Trophoblast cell (in vitro differentiated cells and primary cell): ENCODE data around the gene LMTK2.

ENCODE experiments used
- DNase-seq, 2 donors: peaks; one replicate each; pipeline ENCODE4 v3.0.0-alpha.2; 2016
- H2AFZ ChIP-seq: 2 replicates; pipeline ENCODE4 v1.6.1; 2013; ENCODE audit warnings: low read length, moderate library complexity, mild to moderate bottlenecking; ENCODE audit not compliant: insufficient read depth, poor library complexity
- H2AK5ac ChIP-seq: 2 replicates; pipeline ENCODE4 v1.6.1; 2013; ENCODE audit warnings: mild to moderate bottlenecking, low read length
- H2BK120ac ChIP-seq: 2 replicates; pipeline ENCODE4 v1.6.1; 2013; ENCODE audit warnings: low read length, mild to moderate bottlenecking, moderate library complexity; ENCODE audit not compliant: insufficient read depth, poor library complexity
- H2BK12ac ChIP-seq: 2 replicates; pipeline ENCODE4 v1.6.1; 2013; ENCODE audit warnings: mild to moderate bottlenecking, low read length, moderate library complexity
- H2BK5ac ChIP-seq: 2 replicates; pipeline ENCODE4 v1.6.1; 2013; ENCODE audit warnings: low read length, low read depth, moderate library complexity, mild to moderate bottlenecking; ENCODE audit not compliant: poor library complexity
- H3K14ac ChIP-seq: 2 replicates; pipeline ENCODE4 v1.6.1; 2013; ENCODE audit warnings: mild to moderate bottlenecking, low read length
- H3K18ac ChIP-seq: 2 replicates; pipeline ENCODE4 v1.6.1; 2013; ENCODE audit warnings: mild to moderate bottlenecking, low read length
- H3K23ac ChIP-seq: 2 replicates; pipeline ENCODE4 v1.6.1; 2013; ENCODE audit warnings: low read length
- H3K27ac ChIP-seq: 2 replicates; pipeline ENCODE4 v1.5.1; 2013; ENCODE audit warnings: low read depth, mild to moderate bottlenecking, inconsistent platforms, low read length, moderate library complexity
- H3K27me3 ChIP-seq: 2 replicates; pipeline ENCODE4 v1.6.1; 2013; ENCODE audit warnings: inconsistent platforms, mild to moderate bottlenecking, low read length, moderate library complexity; ENCODE audit not compliant: insufficient read depth
- H3K36me3 ChIP-seq, 2 experiments: 1 replicate in 1 of 2; 2 replicates in 1 of 2; pipeline ENCODE4 v1.6.1; 2013; ENCODE audit warnings: low read length in 2 of 2, mild to moderate bottlenecking in 2 of 2, moderate library complexity in 1 of 2; ENCODE audit not compliant: insufficient read depth in 2 of 2, control insufficient read depth in 1 of 2
- H3K4ac ChIP-seq: 2 replicates; pipeline ENCODE4 v1.6.1; 2013; ENCODE audit warnings: low read depth, mild to moderate bottlenecking, low read length, moderate library complexity
- H3K4me1 ChIP-seq, 2 experiments: 1 replicate in 1 of 2; 2 replicates in 1 of 2; pipeline ENCODE4 v1.6.1; 2013; ENCODE audit warnings: low read length in 2 of 2, mild to moderate bottlenecking in 2 of 2, moderate library complexity in 1 of 2; ENCODE audit not compliant: insufficient read depth in 2 of 2, control insufficient read depth in 1 of 2
- H3K4me2 ChIP-seq: 2 replicates; pipeline ENCODE4 v1.6.1; 2013; ENCODE audit warnings: inconsistent platforms, mild to moderate bottlenecking, low read length, moderate library complexity
- H3K4me3 ChIP-seq: 2 replicates; pipeline ENCODE4 v1.5.1; 2013; ENCODE audit warnings: mild to moderate bottlenecking, low read depth, low read length, inconsistent platforms
- H3K79me1 ChIP-seq: one replicate; pipeline ENCODE4 v1.6.1; 2013; ENCODE audit warnings: low read length
- H3K79me2 ChIP-seq: 2 replicates; pipeline ENCODE4 v1.6.1; 2013; ENCODE audit warnings: low read length, mild to moderate bottlenecking; ENCODE audit not compliant: control insufficient read depth, insufficient read depth, poor library complexity
- H3K9ac ChIP-seq: 2 replicates; pipeline ENCODE4 v1.6.1; 2013; ENCODE audit warnings: mild to moderate bottlenecking, low read length
- H3K9me3 ChIP-seq: 2 replicates; pipeline ENCODE4 v1.6.1; 2013; ENCODE audit warnings: low read depth, mild to moderate bottlenecking, control low read depth, inconsistent platforms, low read length; ENCODE audit not compliant: insufficient read depth
- H4K12ac ChIP-seq: 2 replicates; pipeline ENCODE4 v1.6.1; 2013; ENCODE audit warnings: low read depth, mild to moderate bottlenecking, low read length, moderate library complexity
- H4K8ac ChIP-seq: 2 replicates; pipeline ENCODE4 v1.6.1; 2013; ENCODE audit warnings: low read depth, mild to moderate bottlenecking, low read length, moderate library complexity
- H4K91ac ChIP-seq: one replicate; pipeline ENCODE4 v1.6.1; 2013; ENCODE audit warnings: low read depth, mild to moderate bottlenecking, low read length, moderate library complexity
- WGBS: extraction: QIAGEN DNeasy Blood & Tissue Kit; methylation state at CpG from one replicate; pipeline ENCODE4 v1.1.7; 2013; ENCODE audit warnings: missing lambda C conversion rate; ENCODE audit not compliant: insufficient read length, insufficient coverage; ENCODE audit errors: extremely low coverage; 5-methylcytosine and 5-hydroxymethylcytosine counted together

LMTK2 gene

GRCh38 chr7:98251231-98251600 is 144.6 kb downstream of the LMTK2 start:
- Histone ChIP-seq H2BK5ac (no peak overlapping the region), H4K12ac (no peak overlapping the region), H3K14ac (no peak overlapping the region), H3K27ac (no peak overlapping the region), H3K4ac (no peak overlapping the region), H3K27me3 (no peaks in the 10 kb centered on the region), H3K4me2 (peak overlapping the region; percentile 87), H3K23ac (no peak overlapping the region), H3K79me2 (peaks cover 6% of the 10 kb centered on the region), H3K4me1 (peaks cover 3 to 9% of the 10 kb centered on the region in 2 experiments), H3K4me3 (peak overlapping the region; percentile 99), H4K8ac (no peak overlapping the region), H2BK120ac (no peak overlapping the region), H2AK5ac (no peak overlapping the region), H2AFZ (peak overlapping the region; percentile 88), H3K18ac (peak overlapping the region; percentile 39), H3K9me3 (no peaks in the 10 kb centered on the region), H2BK12ac (no peak overlapping the region), H3K79me1 (peaks cover 6% of the 10 kb centered on the region), H3K9ac (peak overlapping the region; percentile 54), H4K91ac (no peak overlapping the region), H3K36me3 (no peaks in the 10 kb centered on the region)
- DNase-seq: no peak
- no CpG with 5 or more reads among the region's 9 CpGs for WGBS

GRCh38 chr7:98251601-98252424 is 145.2 kb downstream of the LMTK2 start, which contains the start of gene TECPR1:
TECPR1 (minus strand) TSS chr7:98252232; CDS start chr7:98246146, 6,086 bp downstream.
- peak; percentile 96 to 97 for DNase-seq
- Histone ChIP-seq H3K14ac (peak within 1 kb of the TSS; percentile 78), H4K91ac (peak within 1 kb of the TSS; percentile 72), H3K79me2 (peaks cover 6% of the 10 kb centered on the region), H3K4ac (peak within 1 kb of the TSS; percentile 67), H2AFZ (peak within 1 kb of the TSS; percentile 90), H4K12ac (peak within 1 kb of the TSS; percentile 92), H3K4me3 (peak within 1 kb of the TSS; percentile 99), H3K36me3 (no peaks in the 10 kb centered on the region), H3K9me3 (no peaks in the 10 kb centered on the region), H3K9ac (peak within 1 kb of the TSS; percentile 87), H2BK12ac (no peak within 1 kb of the TSS), H3K4me2 (peak within 1 kb of the TSS; percentile 87), H3K4me1 (peaks cover 3 to 9% of the 10 kb centered on the region in 2 experiments), H2BK5ac (peak within 1 kb of the TSS; percentile 20), H4K8ac (peak within 1 kb of the TSS; percentile 92), H3K23ac (no peak within 1 kb of the TSS), H3K79me1 (peaks cover 6% of the 10 kb centered on the region), H3K27ac (peak within 1 kb of the TSS; percentile 60), H3K27me3 (no peaks in the 10 kb centered on the region), H2BK120ac (peak within 1 kb of the TSS; percentile 59), H3K18ac (peak within 1 kb of the TSS; percentile 74), H2AK5ac (no peak within 1 kb of the TSS)
- no CpG with 5 or more reads among the region's 69 CpGs for WGBS

GRCh38 chr7:98252425-98253054 is 145.9 kb downstream of the LMTK2 start:
- H3K4me1 ChIP-seq: peaks cover 3 to 9% of the 10 kb centered on the region in 2 experiments
- H3K27ac ChIP-seq: no peak overlapping the region
- no peaks in the 10 kb centered on the region for H3K27me3 ChIP-seq
- no peak for DNase-seq
- H3K4me2 ChIP-seq: peak overlapping the region; percentile 87
- H3K9me3 ChIP-seq: no peaks in the 10 kb centered on the region
- H4K91ac ChIP-seq: peak overlapping the region; percentile 72
- H2BK12ac ChIP-seq: no peak overlapping the region
- H4K8ac ChIP-seq: peak overlapping the region; percentile 81
- no peak overlapping the region for H2AK5ac ChIP-seq
- peak overlapping the region; percentile 92 for H4K12ac ChIP-seq
- peaks cover 6% of the 10 kb centered on the region for H3K79me2 ChIP-seq
- peak overlapping the region; percentile 65 for H3K18ac ChIP-seq
- peak overlapping the region; percentile 87 for H3K9ac ChIP-seq
- no peak overlapping the region for H2BK120ac ChIP-seq
- no peak overlapping the region for H3K23ac ChIP-seq
- peaks cover 6% of the 10 kb centered on the region for H3K79me1 ChIP-seq
- peak overlapping the region; percentile 99 for H3K4me3 ChIP-seq
- H3K36me3 ChIP-seq: peaks cover 2 to 3% of the 10 kb centered on the region in 2 experiments
- no peak overlapping the region for H2BK5ac ChIP-seq
- WGBS: no CpG with 5 or more reads among the region's 32 CpGs
- H3K4ac ChIP-seq: peak overlapping the region; percentile 33
- H2AFZ ChIP-seq: peak overlapping the region; percentile 90
- peak overlapping the region; percentile 78 for H3K14ac ChIP-seq

GRCh38 chr7:98254516-98254915 is 147.9 kb downstream of the LMTK2 start:
- H3K36me3 ChIP-seq: peaks cover 3 to 4% of the 10 kb centered on the region in 2 experiments
- no peak overlapping the region for H2AFZ ChIP-seq
- no peak overlapping the region for H4K12ac ChIP-seq
- H2BK5ac ChIP-seq: no peak overlapping the region
- WGBS: no CpG with 5 or more reads among the region's 4 CpGs
- no peak for DNase-seq
- H4K8ac ChIP-seq: no peak overlapping the region
- H3K79me1 ChIP-seq: peaks cover 6% of the 10 kb centered on the region
- no peaks in the 10 kb centered on the region for H3K9me3 ChIP-seq
- no peak overlapping the region for H3K18ac ChIP-seq
- peaks cover 3 to 9% of the 10 kb centered on the region in 2 experiments for H3K4me1 ChIP-seq
- no peak overlapping the region for H4K91ac ChIP-seq
- no peak overlapping the region for H2BK120ac ChIP-seq
- H3K79me2 ChIP-seq: peaks cover 6% of the 10 kb centered on the region
- no peak overlapping the region for H3K27ac ChIP-seq
- H2AK5ac ChIP-seq: no peak overlapping the region
- no peak overlapping the region for H2BK12ac ChIP-seq
- H3K4me3 ChIP-seq: no peak overlapping the region
- no peak overlapping the region for H3K4ac ChIP-seq
- no peaks in the 10 kb centered on the region for H3K27me3 ChIP-seq
- no peak overlapping the region for H3K23ac ChIP-seq
- no peak overlapping the region for H3K14ac ChIP-seq
- no peak overlapping the region for H3K4me2 ChIP-seq
- H3K9ac ChIP-seq: no peak overlapping the region
